Hepatocyte (in vitro differentiated cells): ENCODE data around the gene PTPRN2. TPM values are rescaled to one million over a fixed set of nuclear protein-coding genes. Genes with fewer than 3 reads are reported as not detected.

Source experiments
- DNase-seq: peaks from one replicate; pipeline ENCODE4 v3.0.0-alpha.2; 2016; ENCODE audit warnings: low spot score
- H2AFZ ChIP-seq: fragments of 200-600 bp; sonication (generic); 2 replicates; pipeline ENCODE4 v1.6.0; 2016; ENCODE audit warnings: antibody characterized with exemption, mild to moderate bottlenecking
- H3K27ac ChIP-seq: fragments of 200-600 bp; sonication (generic); 2 replicates; pipeline ENCODE4 v1.5.1; 2016; ENCODE audit warnings: mild to moderate bottlenecking
- H3K27me3 ChIP-seq: fragments of 200-600 bp; sonication (generic); 2 replicates; pipeline ENCODE4 v1.6.1; 2016
- H3K36me3 ChIP-seq: fragments of 200-600 bp; sonication (generic); replicated peaks from 2 replicates; pipeline ENCODE4 v1.5.1; 2016; ENCODE audit warnings: low read depth; ENCODE audit not compliant: insufficient read depth
- H3K4me1 ChIP-seq: fragments of 200-600 bp; sonication (generic); 2 replicates; pipeline ENCODE4 v1.5.1; 2016; ENCODE audit warnings: mild to moderate bottlenecking, moderate library complexity; ENCODE audit not compliant: insufficient read depth
- H3K4me2 ChIP-seq: fragments of 200-600 bp; sonication (generic); 2 replicates; pipeline ENCODE4 v1.6.0; 2016
- H3K4me3 ChIP-seq: fragments of 200-600 bp; sonication (generic); 2 replicates; pipeline ENCODE4 v1.5.1; 2016; ENCODE audit warnings: mild to moderate bottlenecking
- H3K79me2 ChIP-seq: fragments of 200-600 bp; sonication (generic); 2 replicates; pipeline ENCODE4 v1.6.0; 2017; ENCODE audit warnings: mild to moderate bottlenecking
- H3K9me2 ChIP-seq: fragments of 200-600 bp; sonication (generic); replicated peaks from 2 replicates; pipeline ENCODE4 v1.6.0; 2017; ENCODE audit warnings: mild to moderate bottlenecking; ENCODE audit not compliant: insufficient read depth
- H3K9me3 ChIP-seq: fragments of 200-600 bp; sonication (generic); 2 replicates; pipeline ENCODE4 v1.5.1; 2016; ENCODE audit warnings: low read depth, mild to moderate bottlenecking
- H4K20me1 ChIP-seq: fragments of 200-600 bp; sonication (generic); 2 replicates; pipeline ENCODE4 v1.6.0; 2016; ENCODE audit warnings: mild to moderate bottlenecking; ENCODE audit not compliant: insufficient read depth, poor library complexity, severe bottlenecking
- EZH2 ChIP-seq: fragments of 200-600 bp; sonication (generic); IDR thresholded peaks from 2 replicates; pipeline ENCODE4 v1.6.1; 2016; ENCODE audit warnings: antibody characterized with exemption, mild to moderate bottlenecking, borderline replicate concordance
- EZH2phosphoT487 ChIP-seq: fragments of 200-600 bp; sonication (generic); IDR thresholded peaks from one replicate; pipeline ENCODE4 v1.6.1; 2018; ENCODE audit warnings: antibody characterized with exemption, mild to moderate bottlenecking, low read depth, moderate library complexity; ENCODE audit not compliant: unreplicated experiment, severe bottlenecking
- WGBS: methylation state at CpG from one replicate; pipeline ENCODE4 v1.1.6; 2016; ENCODE audit warnings: low lambda C conversion rate; ENCODE audit errors: missing lambda C conversion rate; 5-methylcytosine and 5-hydroxymethylcytosine counted together
- polyA plus RNA-seq: library from polyadenylated mRNA; unstranded; fragments of >200 nt; fragmentation: Nextera tagmentation; extraction: Ambion mirVana; gene quantifications from 2 replicates; pipeline ENCODE4 v1.2.1, GENCODE V29; 2016
- total RNA-seq: library from RNA; depleted of rRNA; stranded (reverse); fragments of >200 nt; gene quantifications from 2 replicates; pipeline ENCODE4 v1.2.3, GENCODE V29; 2014
- TF ChIP-seq, protein P1 (sequence below): fragments of 200-600 bp; sonication (generic); IDR thresholded peaks from 2 replicates; pipeline ENCODE4 v1.5.1; 2016; ENCODE audit warnings: antibody characterized with exemption, mild to moderate bottlenecking; ENCODE audit not compliant: poor library complexity

The PTPRN2 gene
- total and polyA plus RNA-seq, 2 experiments from 2014 or later = 2.1 to 3.3 TPM

DNA sequence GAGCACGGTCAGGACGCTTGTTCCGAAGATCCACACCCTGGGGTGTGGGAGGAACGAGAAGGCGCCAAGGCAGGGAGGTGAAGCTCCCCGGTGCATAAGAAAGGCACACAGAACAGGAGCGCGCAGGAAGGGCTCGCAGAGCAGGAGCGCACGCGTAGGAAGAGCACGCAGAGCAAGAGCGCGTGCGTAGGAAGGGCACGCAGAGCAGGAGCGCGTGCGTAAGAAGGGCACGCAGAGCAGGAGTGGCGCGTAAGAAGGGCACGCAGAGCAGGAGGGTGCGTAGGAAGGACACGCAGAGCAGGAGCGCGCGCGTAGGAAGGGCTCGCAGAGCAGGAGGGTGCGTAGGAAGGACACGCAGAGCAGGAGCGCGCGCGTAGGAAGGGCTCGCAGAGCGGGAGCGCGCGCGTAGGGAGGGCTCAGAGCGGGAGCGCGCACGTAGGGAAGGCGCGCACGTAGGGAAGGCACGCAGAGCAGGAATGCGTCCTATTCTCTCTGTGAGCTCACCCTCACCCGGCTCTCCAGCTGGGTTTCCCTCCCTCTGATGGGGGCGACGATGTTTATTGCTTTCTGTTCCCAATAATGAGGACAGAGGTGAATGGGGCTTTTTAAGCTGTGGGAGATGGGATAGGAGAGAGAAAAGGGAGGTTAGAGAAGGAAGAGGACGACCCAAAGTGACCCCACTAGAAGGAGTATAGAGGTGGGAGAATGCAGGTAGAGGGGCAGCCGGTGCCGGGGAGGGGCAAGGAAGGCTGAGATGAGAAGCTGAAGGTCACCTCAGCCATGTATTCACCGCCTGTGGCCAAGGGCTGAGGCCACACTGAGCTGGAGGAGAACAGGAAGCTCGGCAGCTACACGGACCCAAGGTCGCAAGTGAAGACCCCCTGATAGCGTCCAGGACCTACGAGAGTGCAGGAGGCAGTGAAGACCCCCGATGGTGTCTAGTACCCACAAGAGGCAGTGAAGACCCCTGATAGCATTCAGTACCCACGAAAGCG is 423.2 kb downstream of the PTPRN2 start:
- H2AFZ ChIP-seq = no peak overlapping the region
- H3K4me1 ChIP-seq = no peaks in the 10 kb centered on the region
- no peak overlapping the region for H3K27ac ChIP-seq
- H3K36me3 ChIP-seq = no peaks in the 10 kb centered on the region
- no peaks in the 10 kb centered on the region for H3K9me3 ChIP-seq
- H3K4me3 ChIP-seq = no peak overlapping the region
- no peaks in the 10 kb centered on the region for H3K9me2 ChIP-seq
- no peaks in the 10 kb centered on the region for H3K79me2 ChIP-seq
- H4K20me1 ChIP-seq = no peaks in the 10 kb centered on the region
- WGBS = 60% methylated on average over 44 of the region's 67 CpGs
- DNase-seq = no peak
- no peaks in the 10 kb centered on the region for H3K27me3 ChIP-seq
- no peak overlapping the region for H3K4me2 ChIP-seq
- TF ChIP-seq, protein P1, sequence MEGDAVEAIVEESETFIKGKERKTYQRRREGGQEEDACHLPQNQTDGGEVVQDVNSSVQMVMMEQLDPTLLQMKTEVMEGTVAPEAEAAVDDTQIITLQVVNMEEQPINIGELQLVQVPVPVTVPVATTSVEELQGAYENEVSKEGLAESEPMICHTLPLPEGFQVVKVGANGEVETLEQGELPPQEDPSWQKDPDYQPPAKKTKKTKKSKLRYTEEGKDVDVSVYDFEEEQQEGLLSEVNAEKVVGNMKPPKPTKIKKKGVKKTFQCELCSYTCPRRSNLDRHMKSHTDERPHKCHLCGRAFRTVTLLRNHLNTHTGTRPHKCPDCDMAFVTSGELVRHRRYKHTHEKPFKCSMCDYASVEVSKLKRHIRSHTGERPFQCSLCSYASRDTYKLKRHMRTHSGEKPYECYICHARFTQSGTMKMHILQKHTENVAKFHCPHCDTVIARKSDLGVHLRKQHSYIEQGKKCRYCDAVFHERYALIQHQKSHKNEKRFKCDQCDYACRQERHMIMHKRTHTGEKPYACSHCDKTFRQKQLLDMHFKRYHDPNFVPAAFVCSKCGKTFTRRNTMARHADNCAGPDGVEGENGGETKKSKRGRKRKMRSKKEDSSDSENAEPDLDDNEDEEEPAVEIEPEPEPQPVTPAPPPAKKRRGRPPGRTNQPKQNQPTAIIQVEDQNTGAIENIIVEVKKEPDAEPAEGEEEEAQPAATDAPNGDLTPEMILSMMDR = no peak
- TF ChIP-seq EZH2phosphoT487 (no peak), EZH2 (no peak)

DNA sequence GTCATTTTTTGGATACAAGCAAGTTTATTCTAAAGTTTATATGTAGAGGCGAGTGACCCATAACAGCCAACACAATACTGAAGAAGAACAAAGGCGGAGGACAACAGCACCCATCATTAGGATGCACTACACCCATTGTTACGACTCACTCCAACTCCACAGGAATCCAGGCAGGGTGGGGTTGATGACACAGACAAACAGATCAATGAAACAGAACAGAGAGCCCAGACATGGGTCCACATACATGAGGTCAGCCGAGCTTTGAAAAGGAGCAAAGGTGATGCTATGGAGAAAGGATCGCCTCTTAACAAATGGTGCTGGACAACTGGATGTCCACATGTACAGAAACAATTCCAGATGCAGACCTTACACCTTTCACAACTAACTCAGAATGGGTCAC is 426.4 kb downstream of the PTPRN2 start:
- H3K4me2 ChIP-seq = no peak overlapping the region
- H3K36me3 ChIP-seq = no peaks in the 10 kb centered on the region
- 83% methylated on average over 5 of the region's 5 CpGs for WGBS
- H3K4me3 ChIP-seq = no peak overlapping the region
- H2AFZ ChIP-seq = no peak overlapping the region
- no peak overlapping the region for H3K27ac ChIP-seq
- no peaks in the 10 kb centered on the region for H3K9me2 ChIP-seq
- no peaks in the 10 kb centered on the region for H3K79me2 ChIP-seq
- no peaks in the 10 kb centered on the region for H4K20me1 ChIP-seq
- DNase-seq = no peak
- H3K9me3 ChIP-seq = no peaks in the 10 kb centered on the region
- H3K27me3 ChIP-seq = no peaks in the 10 kb centered on the region
- TF ChIP-seq EZH2phosphoT487 (no peak), EZH2 (no peak)
- TF ChIP-seq, protein P1 = no peak
- H3K4me1 ChIP-seq = no peaks in the 10 kb centered on the region

DNA sequence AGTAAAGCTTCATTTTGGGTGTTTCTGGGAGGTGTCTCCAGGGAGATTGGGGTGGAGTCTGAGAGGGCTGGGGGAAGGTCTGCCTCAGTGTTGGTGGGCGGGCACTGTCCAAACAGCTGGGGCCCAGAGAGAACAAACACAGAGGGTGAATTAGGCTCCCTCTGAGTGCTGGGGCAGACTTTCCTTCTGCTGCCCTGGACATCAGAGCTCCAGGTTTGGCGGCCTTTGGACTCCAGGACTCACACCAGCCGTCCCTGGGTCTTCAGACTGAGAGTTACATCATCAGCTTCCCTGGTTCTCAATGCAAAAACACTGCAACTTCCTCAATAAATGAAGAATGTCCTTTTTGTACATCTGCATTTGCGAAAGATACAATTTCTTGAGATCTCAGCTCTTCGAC is 427.4 kb downstream of the PTPRN2 start:
- peak; percentile 42 for DNase-seq

More for the DNA sequence above, 427.4 kb downstream of the PTPRN2 start:
- H2AFZ ChIP-seq = no peak overlapping the region
- H3K36me3 ChIP-seq = no peaks in the 10 kb centered on the region
- peak overlapping the region; percentile 34 for H3K27ac ChIP-seq
- H3K27me3 ChIP-seq = no peaks in the 10 kb centered on the region
- H3K9me2 ChIP-seq = no peaks in the 10 kb centered on the region
- H3K79me2 ChIP-seq = no peaks in the 10 kb centered on the region
- 74% methylated on average over 5 of the region's 5 CpGs for WGBS
- H3K4me2 ChIP-seq = no peak overlapping the region
- no peak overlapping the region for H3K4me3 ChIP-seq
- TF ChIP-seq EZH2 (no peak), EZH2phosphoT487 (no peak)
- TF ChIP-seq, protein P1 = no peak
- no peaks in the 10 kb centered on the region for H3K9me3 ChIP-seq
- H4K20me1 ChIP-seq = no peaks in the 10 kb centered on the region
- no peaks in the 10 kb centered on the region for H3K4me1 ChIP-seq
